Liver (tissue), 9 donors: Measurements from ENCODE around the gene RUNX1. TPM values are rescaled to one million over a fixed set of nuclear protein-coding genes. Genes with fewer than 3 reads are reported as not detected.
A peak's percentile ranks its signal among the peaks of the same experiment; 100 is the strongest.

Source experiments
- DNase-seq: peaks from one replicate; pipeline ENCODE4 v3.0.0-alpha.2; 2017; ENCODE audit warnings: low spot score
- H3K27ac ChIP-seq, 2 donors: one replicate each; pipeline ENCODE4 v1.7.0; 2013; ENCODE audit warnings: inconsistent platforms in 2 of 2, low read length in 2 of 2, control low read depth in 1 of 2, low read depth in 1 of 2, mild to moderate bottlenecking in 1 of 2
- H3K27me3 ChIP-seq, 4 donors: one replicate each; pipeline versions ENCODE4 v1.6.1 to v1.7.0; 2013; ENCODE audit warnings: low read length in 3 of 4, inconsistent platforms in 1 of 4, mild to moderate bottlenecking in 1 of 4, moderate library complexity in 1 of 4; ENCODE audit not compliant: control insufficient read depth in 4 of 4, insufficient read depth in 4 of 4
- H3K36me3 ChIP-seq, 4 donors: one replicate each; pipeline versions ENCODE4 v1.6.1 to v1.7.0; 2013; ENCODE audit warnings: low read length in 3 of 4, mild to moderate bottlenecking in 3 of 4, low read depth in 1 of 4, moderate library complexity in 1 of 4; ENCODE audit not compliant: control insufficient read depth in 4 of 4, insufficient read depth in 3 of 4
- H3K4me1 ChIP-seq, 4 donors: one replicate each; pipeline versions ENCODE4 v1.6.1 to v1.7.0; 2013; ENCODE audit warnings: low read length in 3 of 4, mild to moderate bottlenecking in 3 of 4, moderate library complexity in 1 of 4; ENCODE audit not compliant: control insufficient read depth in 4 of 4, insufficient read depth in 4 of 4
- H3K4me3 ChIP-seq, 3 donors: one replicate each; pipeline versions ENCODE4 v1.6.1 to v1.7.0; 2013; ENCODE audit warnings: low read length in 3 of 3, control low read depth in 1 of 3, low read depth in 1 of 3, mild to moderate bottlenecking in 1 of 3
- H3K9ac ChIP-seq, 2 donors: one replicate each; pipeline ENCODE4 v1.7.0; 2013; ENCODE audit warnings: low read length in 2 of 2, mild to moderate bottlenecking in 2 of 2, moderate library complexity in 2 of 2, control low read depth in 1 of 2, low read depth in 1 of 2
- H3K9me3 ChIP-seq, 4 donors: one replicate each; pipeline versions ENCODE4 v1.6.1 to v1.7.0; 2013; ENCODE audit warnings: low read length in 3 of 4; ENCODE audit not compliant: control insufficient read depth in 4 of 4
- ATF3 ChIP-seq: IDR thresholded peaks from 2 replicates; pipeline ENCODE4 v1.6.1; 2016; ENCODE audit warnings: antibody characterized with exemption
- CTCF ChIP-seq: fragments of 150-350 bp; IDR thresholded peaks from 2 replicates; pipeline ENCODE4 v1.5.1; 2017; ENCODE audit warnings: improper control_type of control experiment, low read depth, low read length; ENCODE audit not compliant: missing input control
- EGR1 ChIP-seq, 2 donors: IDR thresholded peaks; 2 replicates each; pipeline ENCODE4 v1.6.1; 2016 to 2018; ENCODE audit warnings: antibody characterized with exemption in 2 of 2, low read depth in 2 of 2
- FOXA1 ChIP-seq: IDR thresholded peaks from 2 replicates; pipeline ENCODE4 v1.6.1; 2016; ENCODE audit warnings: antibody characterized with exemption
- FOXA2 ChIP-seq: IDR thresholded peaks from 2 replicates; pipeline ENCODE4 v1.6.1; 2016; ENCODE audit warnings: antibody characterized with exemption
- GABPA ChIP-seq, 2 donors: IDR thresholded peaks in 1 of 2; conservative IDR thresholded peaks in 1 of 2; 2 replicates each; pipeline ENCODE4 v1.6.1; 2016; ENCODE audit warnings: antibody characterized with exemption in 2 of 2, mild to moderate bottlenecking in 1 of 2, moderate library complexity in 1 of 2
- HNF4A ChIP-seq, 2 donors: conservative IDR thresholded peaks; 2 replicates each; pipeline ENCODE4 v1.6.1; 2016; ENCODE audit warnings: antibody characterized with exemption in 2 of 2, mild to moderate bottlenecking in 2 of 2
- HNF4G ChIP-seq: IDR thresholded peaks from 2 replicates; pipeline ENCODE4 v1.6.1; 2016; ENCODE audit warnings: antibody characterized with exemption
- MAX ChIP-seq: IDR thresholded peaks from 2 replicates; pipeline ENCODE4 v1.6.1; 2016; ENCODE audit warnings: antibody characterized with exemption
- NR2F2 ChIP-seq: IDR thresholded peaks from 2 replicates; pipeline ENCODE4 v1.6.1; 2016; ENCODE audit warnings: antibody characterized with exemption
- RAD21 ChIP-seq, 2 donors: IDR thresholded peaks; 2 replicates each; pipeline ENCODE4 v1.6.1; 2016; ENCODE audit warnings: antibody characterized with exemption in 2 of 2, mild to moderate bottlenecking in 2 of 2
- REST ChIP-seq: IDR thresholded peaks from 2 replicates; pipeline ENCODE4 v1.6.1; 2016; ENCODE audit warnings: antibody characterized with exemption, mild to moderate bottlenecking
- RXRA ChIP-seq, 2 donors: IDR thresholded peaks; 2 replicates each; pipeline ENCODE4 v1.6.1; 2017 to 2018; ENCODE audit warnings: antibody characterized with exemption in 2 of 2, mild to moderate bottlenecking in 1 of 2
- SP1 ChIP-seq: IDR thresholded peaks from 2 replicates; pipeline ENCODE4 v1.6.1; 2018; ENCODE audit warnings: antibody characterized with exemption, mild to moderate bottlenecking
- TAF1 ChIP-seq: conservative IDR thresholded peaks from 2 replicates; pipeline ENCODE4 v1.6.1; 2016; ENCODE audit warnings: antibody characterized with exemption, mild to moderate bottlenecking
- YY1 ChIP-seq: IDR thresholded peaks from 2 replicates; pipeline ENCODE4 v1.6.1; 2016; ENCODE audit warnings: antibody characterized with exemption, mild to moderate bottlenecking
- ZBTB33 ChIP-seq: IDR thresholded peaks from 2 replicates; pipeline ENCODE4 v1.6.1; 2016; ENCODE audit warnings: antibody characterized with exemption
- WGBS: extraction: QIAGEN DNeasy Blood & Tissue Kit; methylation state at CpG from one replicate; pipeline ENCODE4 v1.1.7; 2013; 5-methylcytosine and 5-hydroxymethylcytosine counted together
- polyA plus RNA-seq, 2 donors: library from polyadenylated mRNA; stranded (reverse) in 1 of 2; unstranded in 1 of 2; fragments of 200-250 nt in 1 of 2; fragments of >200 nt in 1 of 2; fragmentation: Nextera tagmentation in 1 of 2; extraction: Ambion mirVana in 1 of 2; gene quantifications; one replicate each; pipeline versions ENCODE4 v1.2.1 to v1.2.3, GENCODE V29; 2013 to 2015
- total RNA-seq, 2 donors: library from RNA; depleted of rRNA; stranded (reverse); fragments of >200 nt; gene quantifications; one replicate each; pipeline ENCODE4 v1.2.3, GENCODE V29; 2014
- donor health status: healthy.
- donor health status: healthy.
- donor health status: healthy.
- donor health status: healthy.
- donor health status: healthy.

The RUNX1 gene
- total and polyA plus RNA-seq, 4 donors: 0.98 to 7.2 (median 3.1) TPM

- 78% methylated on average over 3 of the region's 3 CpGs for WGBS
- peaks cover 0 to 8% (median 3%) of the 10 kb centered on the region in 4 donors for H3K4me1 ChIP-seq
- no peaks in the 10 kb centered on the region for H3K27me3 ChIP-seq
- no peak overlapping the region for H3K9ac ChIP-seq
- no peak for DNase-seq
- no peaks in the 10 kb centered on the region for H3K9me3 ChIP-seq
- no peak overlapping the region for H3K27ac ChIP-seq
- TF ChIP-seq GABPA (IDR thresholded peaks at IDR 0.05 in 1 of 2, conservative IDR thresholded peaks at IDR 0.05 in 1 of 2) (no peak), FOXA2 (no peak), CTCF (no peak), SP1 (no peak), EGR1 (IDR thresholded peaks at IDR 0.05; ENCODE audit: low read depth in 2 of 2) (no peak), REST (no peak), ATF3 (no peak), RAD21 (IDR thresholded peaks at IDR 0.05) (no peak), RXRA (IDR thresholded peaks at IDR 0.05) (no peak), HNF4A (conservative IDR thresholded peaks at IDR 0.05) (no peak)
- H3K36me3 ChIP-seq: peaks cover 0 to 15% (median 3%) of the 10 kb centered on the region in 4 donors
- H3K4me3 ChIP-seq: no peak overlapping the region
Measured at GRCh38 chr21:34878501-34878900, 170.6 kb downstream of the RUNX1 start.

GRCh38 chr21:34877485-34878128 is 171.5 kb downstream of the RUNX1 start:
- Histone ChIP-seq H3K4me1 (peaks cover 0 to 8% (median 3%) of the 10 kb centered on the region in 4 donors), H3K36me3 (peaks cover 0 to 19% (median 5%) of the 10 kb centered on the region in 4 donors), H3K27me3 (no peaks in the 10 kb centered on the region), H3K9ac (peak overlapping the region in 1 of 2 donors; percentile 19), H3K27ac (peak overlapping the region in 1 of 2 donors; percentile 32), H3K4me3 (no peak overlapping the region), H3K9me3 (no peaks in the 10 kb centered on the region)
- DNase-seq: no peak
- WGBS: 59% methylated on average over 10 of the region's 10 CpGs
- no peak for TF ChIP-seq CTCF
- TF ChIP-seq NR2F2: no peak
- TF ChIP-seq FOXA1: no peak
- TF ChIP-seq HNF4A (conservative IDR thresholded peaks at IDR 0.05): no peak
- no peak for TF ChIP-seq MAX
- TF ChIP-seq GABPA (IDR thresholded peaks at IDR 0.05 in 1 of 2, conservative IDR thresholded peaks at IDR 0.05 in 1 of 2): no peak
- TF ChIP-seq SP1: peak; percentile 33
- no peak for TF ChIP-seq HNF4G
- TF ChIP-seq ZBTB33: no peak
- TF ChIP-seq RAD21 (IDR thresholded peaks at IDR 0.05): peak in 1 of 2 donors; percentile 32
- TF ChIP-seq RXRA (IDR thresholded peaks at IDR 0.05): peak in 1 of 2 donors; percentile 8
- TF ChIP-seq YY1: no peak
- TF ChIP-seq ATF3: no peak
- TF ChIP-seq EGR1 (IDR thresholded peaks at IDR 0.05; ENCODE audit: low read depth in 2 of 2): no peak
- TF ChIP-seq TAF1: no peak
